ENCODE measurements around the gene LRMDA. TPM values are rescaled to one million over a fixed set of nuclear protein-coding genes. Genes with fewer than 3 reads are reported as not detected.

The LRMDA gene
- total and polyA plus RNA-seq, 2 of the 8 experiments (the other 6 are each of a cell fraction or from before 2014, with no cell fraction given) = 0.86 to 2.8 TPM

- TF ChIP-seq, protein P1, sequence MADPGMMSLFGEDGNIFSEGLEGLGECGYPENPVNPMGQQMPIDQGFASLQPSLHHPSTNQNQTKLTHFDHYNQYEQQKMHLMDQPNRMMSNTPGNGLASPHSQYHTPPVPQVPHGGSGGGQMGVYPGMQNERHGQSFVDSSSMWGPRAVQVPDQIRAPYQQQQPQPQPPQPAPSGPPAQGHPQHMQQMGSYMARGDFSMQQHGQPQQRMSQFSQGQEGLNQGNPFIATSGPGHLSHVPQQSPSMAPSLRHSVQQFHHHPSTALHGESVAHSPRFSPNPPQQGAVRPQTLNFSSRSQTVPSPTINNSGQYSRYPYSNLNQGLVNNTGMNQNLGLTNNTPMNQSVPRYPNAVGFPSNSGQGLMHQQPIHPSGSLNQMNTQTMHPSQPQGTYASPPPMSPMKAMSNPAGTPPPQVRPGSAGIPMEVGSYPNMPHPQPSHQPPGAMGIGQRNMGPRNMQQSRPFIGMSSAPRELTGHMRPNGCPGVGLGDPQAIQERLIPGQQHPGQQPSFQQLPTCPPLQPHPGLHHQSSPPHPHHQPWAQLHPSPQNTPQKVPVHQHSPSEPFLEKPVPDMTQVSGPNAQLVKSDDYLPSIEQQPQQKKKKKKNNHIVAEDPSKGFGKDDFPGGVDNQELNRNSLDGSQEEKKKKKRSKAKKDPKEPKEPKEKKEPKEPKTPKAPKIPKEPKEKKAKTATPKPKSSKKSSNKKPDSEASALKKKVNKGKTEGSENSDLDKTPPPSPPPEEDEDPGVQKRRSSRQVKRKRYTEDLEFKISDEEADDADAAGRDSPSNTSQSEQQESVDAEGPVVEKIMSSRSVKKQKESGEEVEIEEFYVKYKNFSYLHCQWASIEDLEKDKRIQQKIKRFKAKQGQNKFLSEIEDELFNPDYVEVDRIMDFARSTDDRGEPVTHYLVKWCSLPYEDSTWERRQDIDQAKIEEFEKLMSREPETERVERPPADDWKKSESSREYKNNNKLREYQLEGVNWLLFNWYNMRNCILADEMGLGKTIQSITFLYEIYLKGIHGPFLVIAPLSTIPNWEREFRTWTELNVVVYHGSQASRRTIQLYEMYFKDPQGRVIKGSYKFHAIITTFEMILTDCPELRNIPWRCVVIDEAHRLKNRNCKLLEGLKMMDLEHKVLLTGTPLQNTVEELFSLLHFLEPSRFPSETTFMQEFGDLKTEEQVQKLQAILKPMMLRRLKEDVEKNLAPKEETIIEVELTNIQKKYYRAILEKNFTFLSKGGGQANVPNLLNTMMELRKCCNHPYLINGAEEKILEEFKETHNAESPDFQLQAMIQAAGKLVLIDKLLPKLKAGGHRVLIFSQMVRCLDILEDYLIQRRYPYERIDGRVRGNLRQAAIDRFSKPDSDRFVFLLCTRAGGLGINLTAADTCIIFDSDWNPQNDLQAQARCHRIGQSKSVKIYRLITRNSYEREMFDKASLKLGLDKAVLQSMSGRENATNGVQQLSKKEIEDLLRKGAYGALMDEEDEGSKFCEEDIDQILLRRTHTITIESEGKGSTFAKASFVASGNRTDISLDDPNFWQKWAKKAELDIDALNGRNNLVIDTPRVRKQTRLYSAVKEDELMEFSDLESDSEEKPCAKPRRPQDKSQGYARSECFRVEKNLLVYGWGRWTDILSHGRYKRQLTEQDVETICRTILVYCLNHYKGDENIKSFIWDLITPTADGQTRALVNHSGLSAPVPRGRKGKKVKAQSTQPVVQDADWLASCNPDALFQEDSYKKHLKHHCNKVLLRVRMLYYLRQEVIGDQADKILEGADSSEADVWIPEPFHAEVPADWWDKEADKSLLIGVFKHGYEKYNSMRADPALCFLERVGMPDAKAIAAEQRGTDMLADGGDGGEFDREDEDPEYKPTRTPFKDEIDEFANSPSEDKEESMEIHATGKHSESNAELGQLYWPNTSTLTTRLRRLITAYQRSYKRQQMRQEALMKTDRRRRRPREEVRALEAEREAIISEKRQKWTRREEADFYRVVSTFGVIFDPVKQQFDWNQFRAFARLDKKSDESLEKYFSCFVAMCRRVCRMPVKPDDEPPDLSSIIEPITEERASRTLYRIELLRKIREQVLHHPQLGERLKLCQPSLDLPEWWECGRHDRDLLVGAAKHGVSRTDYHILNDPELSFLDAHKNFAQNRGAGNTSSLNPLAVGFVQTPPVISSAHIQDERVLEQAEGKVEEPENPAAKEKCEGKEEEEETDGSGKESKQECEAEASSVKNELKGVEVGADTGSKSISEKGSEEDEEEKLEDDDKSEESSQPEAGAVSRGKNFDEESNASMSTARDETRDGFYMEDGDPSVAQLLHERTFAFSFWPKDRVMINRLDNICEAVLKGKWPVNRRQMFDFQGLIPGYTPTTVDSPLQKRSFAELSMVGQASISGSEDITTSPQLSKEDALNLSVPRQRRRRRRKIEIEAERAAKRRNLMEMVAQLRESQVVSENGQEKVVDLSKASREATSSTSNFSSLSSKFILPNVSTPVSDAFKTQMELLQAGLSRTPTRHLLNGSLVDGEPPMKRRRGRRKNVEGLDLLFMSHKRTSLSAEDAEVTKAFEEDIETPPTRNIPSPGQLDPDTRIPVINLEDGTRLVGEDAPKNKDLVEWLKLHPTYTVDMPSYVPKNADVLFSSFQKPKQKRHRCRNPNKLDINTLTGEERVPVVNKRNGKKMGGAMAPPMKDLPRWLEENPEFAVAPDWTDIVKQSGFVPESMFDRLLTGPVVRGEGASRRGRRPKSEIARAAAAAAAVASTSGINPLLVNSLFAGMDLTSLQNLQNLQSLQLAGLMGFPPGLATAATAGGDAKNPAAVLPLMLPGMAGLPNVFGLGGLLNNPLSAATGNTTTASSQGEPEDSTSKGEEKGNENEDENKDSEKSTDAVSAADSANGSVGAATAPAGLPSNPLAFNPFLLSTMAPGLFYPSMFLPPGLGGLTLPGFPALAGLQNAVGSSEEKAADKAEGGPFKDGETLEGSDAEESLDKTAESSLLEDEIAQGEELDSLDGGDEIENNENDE (IDR thresholded peaks at IDR 0.05; ENCODE audit: insufficient replicate concordance, low read length) = no peak
- TF ChIP-seq EGR1 (IDR thresholded peaks at IDR 0.05; ENCODE audit: borderline replicate concordance, low read depth, low read length) (no peak), CHD2 (IDR thresholded peaks at IDR 0.05; ENCODE audit: low read length) (no peak), CHD1 (IDR thresholded peaks at IDR 0.05; ENCODE audit: low read depth, low read length) (no peak), EP300 (IDR thresholded peaks at IDR 0.05; ENCODE audit: borderline replicate concordance in 1 of 2, low read depth in 2 of 2, low read length in 2 of 2) (no peak)
Measured at GRCh38 chr10:75773231-75773780, 341.9 kb downstream of the LRMDA start (continued).
